Heart right ventricle (tissue), 16 donors: ENCODE results near the gene MAGED1. TPM values are rescaled to one million over a fixed set of nuclear protein-coding genes. Genes with fewer than 3 reads are reported as not detected.

Experiments used
- ATAC-seq, 8 donors: fragments of 200-7000 bp; cut with Tn5 transposase; one replicate each; pipeline ENCODE4 v1.9.1; 2020; ENCODE audit warnings: mild to moderate bottlenecking in 8 of 8, moderate library complexity in 8 of 8, moderate number of reproducible peaks in 1 of 8
- DNase-seq, 2 donors: peaks; one replicate each; pipeline ENCODE4 v3.0.0-alpha.2; 2020
- H3K27ac ChIP-seq, 10 donors: fragments of 200-600 bp; sonication (generic) in 2 of 10; one replicate each; pipeline versions ENCODE4 v1.5.0 to v1.8.0; 2020 to 2022; ENCODE audit warnings: mild to moderate bottlenecking in 3 of 10
- H3K27me3 ChIP-seq, 7 donors: fragments of 200-600 bp; one replicate each; pipeline ENCODE4 v1.8.0; 2021 to 2022; ENCODE audit warnings: mild to moderate bottlenecking in 2 of 7
- H3K36me3 ChIP-seq, 9 donors: fragments of 200-600 bp; sonication (generic) in 1 of 9; one replicate each; pipeline versions ENCODE4 v1.5.0 to v1.8.0; 2020 to 2022; ENCODE audit warnings: mild to moderate bottlenecking in 2 of 9
- H3K4me1 ChIP-seq, 9 donors: fragments of 200-600 bp; sonication (generic) in 1 of 9; one replicate each; pipeline versions ENCODE4 v1.5.0 to v1.8.0; 2020 to 2022; ENCODE audit warnings: mild to moderate bottlenecking in 4 of 9
- H3K4me3 ChIP-seq, 10 donors: fragments of 200-600 bp; sonication (generic) in 2 of 10; one replicate each; pipeline versions ENCODE4 v1.5.0 to v1.8.0; 2020 to 2022; ENCODE audit warnings: mild to moderate bottlenecking in 7 of 10, moderate library complexity in 2 of 10
- H3K9me3 ChIP-seq, 11 donors: fragments of 200-600 bp in 10 of 11; sonication (generic) in 2 of 11; one replicate each; pipeline versions ENCODE4 v1.5.0 to v1.8.0; 2013 to 2022; ENCODE audit warnings: mild to moderate bottlenecking in 2 of 11, control low read depth in 1 of 11, moderate library complexity in 1 of 11
- WGBS, 2 donors: extraction: QIAGEN DNeasy Blood & Tissue Kit; methylation state at CpG; one replicate each; pipeline ENCODE4 v1.1.7; 2013; ENCODE audit warnings: inconsistent platforms in 1 of 2; 5-methylcytosine and 5-hydroxymethylcytosine counted together
- intact Hi-C, 10 donors: fragments of 100-400 bp; cut with DNase I; formaldehyde crosslinking; loops; one replicate each; pipeline versions ENCODE4 v1.11.1 to v1.14.2; 2022
- polyA plus RNA-seq, 2 donors: library from polyadenylated mRNA; stranded (reverse); fragments of 200-250 nt; gene quantifications; one replicate each; pipeline ENCODE4 v1.2.3, GENCODE V29; 2013
- total RNA-seq, 10 donors: library from RNA; stranded (reverse); fragmentation: NEBNext Ultra II Directional in 3 of 10; extraction: Animal tissue kit (Norgen Biotek cat#: 25700) in 3 of 10; gene quantifications; one replicate each; pipeline versions ENCODE4 v1.2.1 to v1.2.4, GENCODE V29; 2021 to 2023
- TF ChIP-seq, protein P1 (sequence below), 9 donors: fragments of 200-600 bp; sonication (generic) in 2 of 9; IDR thresholded peaks; one replicate each; pipeline versions ENCODE4 v1.5.0 to v1.8.0; 2021 to 2022; ENCODE audit warnings: antibody characterized with exemption in 9 of 9, mild to moderate bottlenecking in 5 of 9, moderate library complexity in 1 of 9
- donor health status: Arrhythmogenic right ventricular cardiomyopathy.
- donor health status: ischemic (EF 13 %, LVEDD 7.1; RV severe dilation, severe dysfunction).
- donor health status: healthy with polysubstance abuse.
- donor health status: DM: no; HTN: yes; CAD: no.
- donor health status: DM: no; HTN: no; CAD: no.
- donor health status: ischemic (EF 25% LVEDD 6.9; RV normal size, moderate dysfunction).
- donor health status: ischemic (EF 25% LVEDD 5.7; RV mildly dilated, moderate dysfunction).
- donor health status: healthy.
- donor health status: DM: yes; HTN: yes; CAD: no.
- donor health status: Ischemic cardiomyopathy.
- donor health status: ischemic (EF 35%, LVEDD 5.7; RV mildly dilated, moderate dysfunction).
- donor health status: nonischemic (EF 11% LVEDD 7.7; RV severe dilation, severe dysfunction).
- donor health status: DM: yes; HTN: yes; CAD: no.
- donor health status: PGD.
- donor health status: ischemic (EF 29% LVEDD 5.4; RV normal size, mild dysfunction).
- donor health status: nonischemic (EF 23%, LVEDD 6.1; RV moderate dilation, normal function).

Gene MAGED1
- total and polyA plus RNA-seq, 12 donors: 13.8 to 103 (median 81.1) TPM

DNA sequence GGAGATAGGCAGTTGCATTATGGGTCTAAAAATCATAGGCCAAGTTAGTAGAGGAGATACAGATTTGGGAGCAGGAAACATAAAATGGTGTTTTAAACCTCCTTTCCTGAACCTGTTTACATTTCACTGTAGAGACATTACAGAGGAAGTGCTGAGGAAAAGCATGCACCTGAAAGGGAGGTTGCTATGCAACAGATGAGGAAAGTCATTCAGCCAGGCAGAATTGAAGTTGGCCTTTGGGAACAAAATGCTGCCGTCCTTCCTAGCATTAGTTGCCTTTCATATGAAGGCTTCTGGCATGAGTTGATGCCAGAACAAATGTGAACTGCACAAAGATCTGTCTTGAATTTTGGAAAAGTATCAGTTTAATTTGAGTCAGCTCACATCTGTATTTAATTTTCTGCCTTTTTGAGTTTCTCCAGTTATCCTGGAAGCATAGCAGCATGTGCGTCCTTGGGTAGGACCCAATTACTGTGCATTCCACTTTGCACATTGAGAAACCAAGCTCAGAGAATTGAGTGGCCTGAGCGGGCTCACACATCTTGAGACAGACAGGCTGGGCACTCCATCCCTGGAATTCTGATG, 38.2 kb downstream of the MAGED1 start:
- peaks cover 0 to 6% (median 0%) of the 10 kb centered on the region in 11 donors for H3K9me3 ChIP-seq
- intact Hi-C loops: no loop called here
- no peaks in the 10 kb centered on the region for H3K36me3 ChIP-seq
- TF ChIP-seq, protein P1, sequence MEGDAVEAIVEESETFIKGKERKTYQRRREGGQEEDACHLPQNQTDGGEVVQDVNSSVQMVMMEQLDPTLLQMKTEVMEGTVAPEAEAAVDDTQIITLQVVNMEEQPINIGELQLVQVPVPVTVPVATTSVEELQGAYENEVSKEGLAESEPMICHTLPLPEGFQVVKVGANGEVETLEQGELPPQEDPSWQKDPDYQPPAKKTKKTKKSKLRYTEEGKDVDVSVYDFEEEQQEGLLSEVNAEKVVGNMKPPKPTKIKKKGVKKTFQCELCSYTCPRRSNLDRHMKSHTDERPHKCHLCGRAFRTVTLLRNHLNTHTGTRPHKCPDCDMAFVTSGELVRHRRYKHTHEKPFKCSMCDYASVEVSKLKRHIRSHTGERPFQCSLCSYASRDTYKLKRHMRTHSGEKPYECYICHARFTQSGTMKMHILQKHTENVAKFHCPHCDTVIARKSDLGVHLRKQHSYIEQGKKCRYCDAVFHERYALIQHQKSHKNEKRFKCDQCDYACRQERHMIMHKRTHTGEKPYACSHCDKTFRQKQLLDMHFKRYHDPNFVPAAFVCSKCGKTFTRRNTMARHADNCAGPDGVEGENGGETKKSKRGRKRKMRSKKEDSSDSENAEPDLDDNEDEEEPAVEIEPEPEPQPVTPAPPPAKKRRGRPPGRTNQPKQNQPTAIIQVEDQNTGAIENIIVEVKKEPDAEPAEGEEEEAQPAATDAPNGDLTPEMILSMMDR (IDR thresholded peaks at IDR 0.05): no peak
- WGBS, 2 donors: 67 to 75% methylated on average over 3 of the region's 3 CpGs
- no peak overlapping the region for H3K4me3 ChIP-seq
- DNase-seq (no peak), ATAC-seq (no peak)
- H3K27ac ChIP-seq: no peak overlapping the region
- no peaks in the 10 kb centered on the region for H3K4me1 ChIP-seq
- H3K27me3 ChIP-seq: no peaks in the 10 kb centered on the region

Other genes with a start within 250 kb of the MAGED1 start
- not detected for gene CENPVL2, start 210.8 kb upstream of the MAGED1 start, total RNA-seq
- gene CENPVL2, start 210.8 kb upstream of the MAGED1 start, polyA plus RNA-seq: not detected
- not detected for gene CENPVL1, start 183.1 kb upstream of the MAGED1 start, total RNA-seq
- gene CENPVL1, start 183.1 kb upstream of the MAGED1 start, polyA plus RNA-seq: not detected
- 10 to 100 TPM in 4 of 10 donors, 1 to 10 TPM in 6; 8.4 to 10.4 (median 9.8) TPM for gene GSPT2, start 150.2 kb upstream of the MAGED1 start, total RNA-seq
- gene GSPT2, start 150.2 kb upstream of the MAGED1 start, polyA plus RNA-seq: 1 to 10 TPM; 2.3 to 5.2 TPM
- gene MAGED4B, start 175.6 kb downstream of the MAGED1 start, total RNA-seq: 1 to 10 TPM in 3 of 10 donors, under 1 TPM in 7; 0.51 to 3.6 (median 0.89) TPM
- 1 to 10 TPM; 2.1 to 3.2 TPM for gene MAGED4B, start 175.6 kb downstream of the MAGED1 start, polyA plus RNA-seq